Chondrocyte (in vitro differentiated cells): ENCODE results near the gene BLOC1S2. TPM values are rescaled to one million over a fixed set of nuclear protein-coding genes. Genes with fewer than 3 reads are reported as not detected.
"Not testable (repeated sequence)": the region's sequence is repeated elsewhere in the genome, so short reads cannot be mapped to it uniquely, and the experiment has no call there.

Experiments used
- DNase-seq: peaks from one replicate; pipeline ENCODE4 v3.0.0; 2021; ENCODE audit warnings: mixed read lengths, low spot score
- H3K27ac Mint-ChIP-seq: one replicate; pipeline ENCODE4 v1.8.0; 2021; ENCODE audit warnings: mild to moderate bottlenecking, moderate library complexity, mixed read lengths; ENCODE audit not compliant: unreplicated experiment
- H3K27me3 Mint-ChIP-seq: 2 replicates; pipeline ENCODE4 v1.8.0; 2021; ENCODE audit warnings: low read depth, mixed read lengths
- H3K36me3 Mint-ChIP-seq: 2 replicates; pipeline ENCODE4 v1.8.0; 2021; ENCODE audit warnings: low read depth, mixed read lengths
- H3K4me1 Mint-ChIP-seq: 2 replicates; pipeline ENCODE4 v1.8.0; 2021; ENCODE audit warnings: low read depth, mild to moderate bottlenecking, mixed read lengths
- H3K4me3 Mint-ChIP-seq: one replicate; pipeline ENCODE4 v1.8.0; 2021; ENCODE audit warnings: mild to moderate bottlenecking, moderate library complexity, mixed read lengths; ENCODE audit not compliant: unreplicated experiment
- H3K9me3 Mint-ChIP-seq: 2 replicates; pipeline ENCODE4 v1.8.0; 2021; ENCODE audit warnings: low read depth, mixed read lengths
- CTCF ChIP-seq: fragments of 200-600 bp; sonication (generic); IDR thresholded peaks from 2 replicates; pipeline ENCODE4 v1.5.0; 2021; ENCODE audit warnings: antibody characterized with exemption, mild to moderate bottlenecking, moderate library complexity
- total RNA-seq: library from RNA; stranded (reverse); gene quantifications from 3 replicates; pipeline ENCODE4 v1.2.1, GENCODE V29; 2021

BLOC1S2 gene
- total RNA-seq, 1 donor from 2014 or later: 25.9 TPM

- Mint-ChIP-seq H3K9me3 (no peaks in the 10 kb centered on the region), H3K4me1 (peaks cover 7% of the 10 kb centered on the region), H3K27ac (no peak overlapping the region), H3K27me3 (peaks cover 39% of the 10 kb centered on the region), H3K4me3 (no peak overlapping the region), H3K36me3 (peaks cover 3% of the 10 kb centered on the region)
- no peak for TF ChIP-seq CTCF
- no peak for DNase-seq
Measured at GRCh38 chr10:100291356-100291755, 4.9 kb upstream of the BLOC1S2 start.

GRCh38 chr10:100289641-100290040 lies 3.2 kb upstream of the BLOC1S2 start:
- no peaks in the 10 kb centered on the region for H3K9me3 Mint-ChIP-seq

GRCh38 chr10:100288196-100288595 lies 1.7 kb upstream of the BLOC1S2 start:
- Mint-ChIP-seq H3K27me3 (peaks cover 17% of the 10 kb centered on the region), H3K27ac (no peak overlapping the region), H3K4me3 (no peak overlapping the region), H3K9me3 (no peaks in the 10 kb centered on the region), H3K4me1 (peaks cover 28% of the 10 kb centered on the region), H3K36me3 (peaks cover 6% of the 10 kb centered on the region)
- DNase-seq: no peak
- no peak for TF ChIP-seq CTCF

More at GRCh38 chr10:100289641-100290040, 3.2 kb upstream of the BLOC1S2 start:
- Mint-ChIP-seq H3K27ac (no peak overlapping the region), H3K36me3 (peaks cover 5% of the 10 kb centered on the region), H3K4me1 (peaks cover 23% of the 10 kb centered on the region), H3K4me3 (no peak overlapping the region), H3K27me3 (peaks cover 30% of the 10 kb centered on the region)
- DNase-seq: no peak
- no peak for TF ChIP-seq CTCF

GRCh38 chr10:100287756-100288155 lies 1.3 kb upstream of the BLOC1S2 start:
- peaks cover 13% of the 10 kb centered on the region for H3K27me3 Mint-ChIP-seq
- TF ChIP-seq CTCF: no peak
- H3K4me3 Mint-ChIP-seq: no peak overlapping the region
- DNase-seq: no peak
- peaks cover 28% of the 10 kb centered on the region for H3K4me1 Mint-ChIP-seq
- no peak overlapping the region for H3K27ac Mint-ChIP-seq
- H3K36me3 Mint-ChIP-seq: peaks cover 6% of the 10 kb centered on the region
- no peaks in the 10 kb centered on the region for H3K9me3 Mint-ChIP-seq

GRCh38 chr10:100285326-100285725 lies 1.2 kb downstream of the BLOC1S2 start:
- not testable (repeated sequence) for DNase-seq, H3K27me3 Mint-ChIP-seq

GRCh38 chr10:100282907-100283306 lies 3.6 kb downstream of the BLOC1S2 start:
- H3K4me1 Mint-ChIP-seq: peaks cover 28% of the 10 kb centered on the region
- no peaks in the 10 kb centered on the region for H3K9me3 Mint-ChIP-seq
- TF ChIP-seq CTCF: no peak
- H3K27ac Mint-ChIP-seq: no peak overlapping the region
- H3K27me3 Mint-ChIP-seq: no peaks in the 10 kb centered on the region
- H3K4me3 Mint-ChIP-seq: no peak overlapping the region
- peaks cover 17% of the 10 kb centered on the region for H3K36me3 Mint-ChIP-seq
- DNase-seq: no peak

More at GRCh38 chr10:100285326-100285725, 1.2 kb downstream of the BLOC1S2 start:
- peak overlapping the region; percentile 100 for H3K4me3 Mint-ChIP-seq
- H3K4me1 Mint-ChIP-seq: peaks cover 28% of the 10 kb centered on the region
- H3K36me3 Mint-ChIP-seq, H3K9me3 Mint-ChIP-seq: not testable (repeated sequence)
- H3K27ac Mint-ChIP-seq: peak overlapping the region; percentile 100

GRCh38 chr10:100276971-100277370 lies 9.5 kb downstream of the BLOC1S2 start:
- not testable (repeated sequence) for H3K4me3 Mint-ChIP-seq, H3K9me3 Mint-ChIP-seq, H3K4me1 Mint-ChIP-seq, DNase-seq, H3K27me3 Mint-ChIP-seq, H3K27ac Mint-ChIP-seq
- H3K36me3 Mint-ChIP-seq: peaks cover 22% of the 10 kb centered on the region
